HG03103 (cell line): ENCODE data around the gene PIGBOS1.

Source experiments
- ATAC-seq: cut with Tn5 transposase; IDR thresholded peaks from one replicate; pipeline ENCODE4 v1.9.1; 2021; ENCODE audit warnings: low read depth; ENCODE audit not compliant: unreplicated experiment

PIGBOS1 gene, protein sequence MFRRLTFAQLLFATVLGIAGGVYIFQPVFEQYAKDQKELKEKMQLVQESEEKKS

DNA sequence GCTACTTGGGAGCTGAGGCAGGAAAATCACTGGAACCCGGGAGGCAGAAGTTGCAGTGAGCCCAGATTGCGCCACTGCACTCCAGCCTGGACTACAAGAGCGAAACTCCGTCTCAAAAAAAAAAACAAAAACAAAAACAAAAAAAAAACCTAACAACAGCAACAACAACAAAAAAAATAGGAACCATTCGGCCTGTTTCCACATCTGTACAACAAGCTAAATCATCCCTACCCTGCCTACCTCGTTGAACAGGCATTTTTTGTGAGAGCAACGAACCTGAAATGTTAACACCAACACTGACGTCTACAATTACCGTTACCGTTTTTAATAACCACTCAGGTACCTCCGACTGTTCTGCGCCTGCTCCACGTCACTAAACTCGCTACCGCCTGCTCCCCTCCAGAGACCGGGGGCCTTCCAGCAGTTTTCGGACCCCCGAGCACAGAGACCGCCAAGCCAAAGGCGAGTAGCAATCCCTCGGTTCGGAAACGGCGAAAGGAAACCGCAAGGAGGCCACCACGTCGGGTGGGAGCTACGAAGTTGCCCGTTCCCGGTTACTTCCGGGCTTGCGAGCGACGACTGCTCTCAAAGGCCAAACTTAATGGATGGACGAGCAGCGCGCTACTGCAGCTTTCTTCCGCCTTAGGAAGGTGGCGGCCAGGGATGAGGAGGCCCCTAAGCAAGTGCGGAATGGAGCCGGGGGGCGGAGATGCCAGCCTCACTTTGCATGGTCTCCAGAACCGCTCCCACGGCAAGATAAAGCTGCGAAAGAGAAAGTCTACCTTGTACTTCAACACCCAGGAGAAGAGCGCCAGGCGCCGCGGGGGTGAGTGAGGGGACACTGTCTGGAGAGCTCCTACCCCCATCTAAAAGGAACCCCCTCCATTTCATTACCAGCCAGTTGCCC, at the start of gene PIGBOS1, which contains the start of gene PIGB:
PIGBOS1 (minus strand) TSS at position 536 of the 907 bp plus-strand sequence. CDS start 1,331 bp downstream, outside the sequence.
PIGB (plus strand) TSS at position 635 of the 907 bp plus-strand sequence; CDS start at position 664, 29 bp downstream.
- peak; percentile 89 for ATAC-seq

DNA sequence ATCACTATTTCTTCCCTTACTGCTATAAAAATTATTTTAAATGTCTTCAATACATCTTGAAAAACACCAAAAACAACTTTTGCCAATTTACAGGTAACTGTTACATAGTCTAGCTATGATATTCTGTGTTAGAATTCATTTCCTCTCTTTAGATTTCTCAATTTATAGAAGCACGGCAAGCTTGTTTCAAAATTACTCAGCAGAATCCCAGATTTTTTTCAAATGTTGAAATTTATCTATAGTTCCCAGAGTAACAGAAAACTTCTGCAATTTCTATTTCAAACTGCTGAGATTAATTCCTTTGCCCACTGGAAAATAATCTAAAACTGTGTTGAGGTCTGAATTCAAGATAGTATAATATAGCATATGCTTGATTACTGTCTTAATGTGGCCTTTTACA, 48.1 kb upstream of the PIGBOS1 start:
- ATAC-seq, result no peak

DNA sequence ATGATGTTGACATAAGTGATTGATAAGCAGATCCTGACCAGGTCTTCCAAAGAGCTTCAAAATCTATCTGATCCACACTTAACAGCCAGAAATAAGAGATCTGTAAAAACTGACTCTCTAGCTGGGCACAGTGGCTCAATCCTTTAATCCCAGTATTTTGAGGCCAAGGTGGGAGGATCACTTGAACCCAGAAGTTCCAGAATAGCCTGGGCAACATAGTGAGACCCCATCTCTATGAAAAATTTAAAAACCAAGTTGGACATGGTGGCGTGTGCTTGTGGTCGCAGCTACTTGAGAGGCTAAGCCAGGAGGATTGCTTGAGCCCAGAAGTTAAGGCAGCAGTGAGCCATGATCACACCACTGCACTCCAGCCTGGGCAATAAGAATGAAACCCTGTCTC, 43.7 kb upstream of the PIGBOS1 start:
- ATAC-seq, result no peak

DNA sequence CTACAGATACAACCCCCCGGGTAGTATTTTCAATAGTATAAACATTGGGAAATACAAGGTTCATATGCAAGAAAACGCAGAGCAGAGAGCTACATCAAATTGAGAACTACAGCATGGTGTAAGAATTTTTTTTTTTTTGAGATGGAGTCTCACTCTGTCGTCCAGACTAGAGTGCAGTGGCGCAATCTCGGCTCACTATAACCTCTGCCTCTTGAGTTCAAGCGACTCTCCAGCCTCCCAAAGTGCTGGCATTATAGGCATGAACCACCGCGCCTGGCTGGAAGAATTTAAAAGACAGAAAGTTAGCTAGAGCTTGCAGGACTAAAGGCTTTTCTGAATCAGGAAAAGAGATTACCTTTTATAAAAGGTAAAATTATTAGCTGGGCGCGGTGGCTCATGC, 42.1 kb upstream of the PIGBOS1 start:
- no peak for ATAC-seq

- no peak for ATAC-seq
These were observed 41.3 kb upstream of the PIGBOS1 start for GRCh38 chr15:55360256-55360655.

- ATAC-seq, result no peak
These were observed 39.5 kb upstream of the PIGBOS1 start for GRCh38 chr15:55358471-55358870.

DNA sequence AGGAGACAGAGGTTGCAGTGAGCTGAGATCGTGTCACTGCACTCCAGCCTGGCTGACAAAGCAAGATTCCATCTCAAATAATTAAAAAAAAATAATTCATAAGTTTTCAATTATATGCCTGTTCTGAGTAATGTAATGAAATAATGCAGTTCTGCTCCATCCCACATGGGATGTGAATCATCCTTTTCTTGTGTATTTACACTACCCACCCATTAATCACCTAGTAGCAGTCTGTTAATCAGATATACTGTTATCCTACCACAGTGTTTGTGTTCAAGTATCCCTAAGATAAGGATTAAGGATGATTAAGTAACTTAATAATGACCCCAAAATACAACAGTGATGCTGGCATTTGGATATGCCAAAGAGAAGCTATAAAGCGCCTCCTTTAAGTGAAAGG, 38.9 kb upstream of the PIGBOS1 start:
- ATAC-seq, result no peak

- no peak for ATAC-seq
These were observed 38.2 kb upstream of the PIGBOS1 start for GRCh38 chr15:55356985-55357585.

GRCh38 chr15:55353025-55353424, 34.1 kb upstream of the PIGBOS1 start:
- ATAC-seq, result no peak

GRCh38 chr15:55349282-55349681, 30.4 kb upstream of the PIGBOS1 start:
- ATAC-seq, result no peak

GRCh38 chr15:55348281-55348778, 29.4 kb upstream of the PIGBOS1 start:
- no peak for ATAC-seq

DNA sequence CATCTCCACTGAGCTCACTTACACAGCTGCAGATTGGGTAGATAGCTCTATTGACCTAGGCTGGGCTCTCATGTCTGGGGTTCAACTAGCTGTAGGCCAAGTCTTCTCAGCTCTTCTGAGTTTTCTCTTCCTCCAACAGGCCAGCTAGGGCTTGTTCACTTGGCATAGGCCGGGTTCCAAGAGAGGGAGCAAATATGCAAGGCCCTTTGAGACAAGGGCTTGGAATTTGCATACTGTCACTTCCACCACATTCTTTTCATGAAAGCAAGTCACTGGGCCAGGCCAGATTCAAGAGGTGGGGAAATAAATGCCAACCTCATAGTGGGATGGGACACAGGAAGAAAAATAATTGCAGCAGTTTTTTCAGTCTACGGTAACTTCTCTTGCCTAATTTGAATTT, 25.3 kb upstream of the PIGBOS1 start:
- no peak for ATAC-seq

GRCh38 chr15:55343168-55343567, 24.2 kb upstream of the PIGBOS1 start:
- ATAC-seq, result no peak

GRCh38 chr15:55337160-55337559, 18.2 kb upstream of the PIGBOS1 start:
- no peak for ATAC-seq

- no peak for ATAC-seq
These were observed 16.1 kb upstream of the PIGBOS1 start for GRCh38 chr15:55334997-55335396.

DNA sequence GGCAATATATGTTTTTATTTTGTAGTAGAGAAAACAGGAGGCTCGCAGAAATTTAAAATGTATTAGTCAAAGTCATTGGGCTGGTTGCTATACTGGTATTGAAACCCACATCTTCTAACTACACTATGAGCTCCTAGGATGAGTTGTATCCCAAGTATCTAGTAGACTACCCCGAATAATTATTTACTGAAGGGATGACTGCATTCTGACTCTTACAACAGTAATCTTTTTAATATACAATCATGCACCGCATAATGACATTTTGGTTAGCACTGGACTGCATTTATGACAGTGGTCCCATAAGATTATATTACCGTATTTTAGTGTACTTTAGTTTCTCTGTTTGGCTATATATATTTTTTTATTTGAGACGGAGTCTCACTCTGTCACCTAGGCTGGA, 15.4 kb upstream of the PIGBOS1 start:
- ATAC-seq, result no peak

DNA sequence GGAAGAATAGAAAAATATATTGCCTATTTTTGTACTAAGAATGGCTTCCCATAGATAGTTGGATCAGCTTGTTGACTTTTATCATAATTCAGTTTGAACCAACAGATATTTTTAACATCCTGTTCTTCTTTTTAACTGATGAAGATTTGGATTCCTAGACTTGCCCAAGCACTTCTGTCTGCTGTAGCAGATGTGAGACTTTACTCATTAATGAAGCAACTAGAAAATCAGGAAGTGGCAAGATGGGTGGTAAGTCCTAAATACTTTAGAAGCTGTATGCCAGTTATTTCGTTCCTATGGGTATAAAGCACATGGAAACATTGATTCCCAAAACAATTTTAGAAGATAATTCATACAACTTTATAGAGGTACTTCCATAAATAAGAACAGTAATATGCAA, 8.5 kb upstream of the PIGBOS1 start:
- ATAC-seq, result no peak

- ATAC-seq, result no peak
These were observed 3.5 kb upstream of the PIGBOS1 start for GRCh38 chr15:55322467-55322866.

- ATAC-seq, result no peak
These were observed 2.0 kb upstream of the PIGBOS1 start for GRCh38 chr15:55320963-55321362.

DNA sequence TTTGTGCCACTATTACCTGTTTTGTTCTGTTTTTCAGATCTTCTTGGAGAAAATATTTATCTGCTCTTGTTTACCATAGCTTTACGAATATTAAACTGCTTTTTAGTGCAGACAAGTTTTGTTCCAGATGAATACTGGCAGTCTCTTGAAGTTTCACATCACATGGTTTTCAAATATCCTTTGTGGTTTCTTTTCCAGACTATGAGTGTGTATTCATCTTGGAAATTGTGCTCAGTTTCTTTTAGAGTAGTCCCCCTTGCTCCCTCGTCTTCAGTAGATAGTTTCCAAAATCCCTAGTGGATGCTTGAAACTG, 1.3 kb upstream of the PIGBOS1 start:
- no peak for ATAC-seq

GRCh38 chr15:55319537-55320237, 764 bp upstream of the PIGBOS1 start:
- ATAC-seq, result no peak
